HG03571 (cell line): ENCODE data around the gene SLC35E4.

Source experiments
- ATAC-seq: cut with Tn5 transposase; IDR thresholded peaks from one replicate; pipeline ENCODE4 v1.9.1; 2021; ENCODE audit not compliant: unreplicated experiment

SLC35E4 gene

GRCh38 chr22:30685178-30685577 is 49.6 kb downstream of the SLC35E4 start:
- ATAC-seq, result no peak

- ATAC-seq, result no peak
These were observed 51.8 kb downstream of the SLC35E4 start for GRCh38 chr22:30687358-30687757.

DNA sequence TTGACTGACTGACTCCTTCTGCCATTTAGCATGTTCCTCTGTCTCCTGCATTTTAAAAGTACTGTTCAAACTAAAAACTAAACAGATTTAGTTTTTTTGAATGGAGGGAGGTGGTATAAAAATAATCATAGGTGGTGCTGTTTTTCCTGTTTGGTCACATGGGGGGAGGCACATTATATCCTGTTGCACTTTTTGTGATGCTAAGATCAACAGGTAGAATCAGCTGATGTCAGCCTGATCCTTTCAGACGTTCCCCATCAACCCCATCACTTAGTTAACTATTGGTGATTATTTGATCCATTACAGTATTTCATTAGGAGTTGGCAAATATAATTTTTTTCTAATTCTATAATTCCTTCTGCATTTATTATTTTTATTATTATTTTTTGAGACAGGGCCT is 54.0 kb downstream of the SLC35E4 start:
- no peak for ATAC-seq

- no peak for ATAC-seq
These were observed 55.6 kb downstream of the SLC35E4 start for GRCh38 chr22:30691204-30691603.

DNA sequence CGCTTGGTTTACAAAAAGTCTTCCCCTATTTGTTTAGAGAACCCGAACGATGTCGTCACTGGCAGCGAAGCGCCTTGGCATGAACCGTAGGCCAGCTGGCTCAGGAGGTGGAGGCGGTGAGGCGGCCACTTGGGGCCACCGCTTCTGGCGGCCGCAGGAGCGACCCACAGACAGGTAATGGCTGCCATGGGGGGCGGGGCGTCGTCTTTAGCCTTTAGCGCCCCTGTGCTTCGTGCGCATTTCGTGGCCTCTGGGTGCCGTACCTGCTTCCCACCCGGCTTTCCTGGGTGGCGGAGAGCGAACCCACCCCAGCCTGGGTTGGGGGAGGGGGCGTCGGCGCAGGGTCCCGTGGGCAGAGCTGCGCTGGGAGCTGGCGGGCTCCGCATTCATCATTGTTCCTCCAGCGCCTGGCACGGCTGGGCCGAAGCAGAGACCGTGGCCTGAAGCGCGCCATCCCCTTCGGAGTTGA is 58.6 kb downstream of the SLC35E4 start:
- no peak for ATAC-seq

- no peak for ATAC-seq
These were observed 59.2 kb downstream of the SLC35E4 start, which contains the start of gene OSBP2 for GRCh38 chr22:30694640-30695350. OSBP2 (plus strand) TSS chr22:30694874; CDS start chr22:30694910, 36 bp downstream.

GRCh38 chr22:30695351-30695851 is 59.8 kb downstream of the SLC35E4 start:
- no peak for ATAC-seq

DNA sequence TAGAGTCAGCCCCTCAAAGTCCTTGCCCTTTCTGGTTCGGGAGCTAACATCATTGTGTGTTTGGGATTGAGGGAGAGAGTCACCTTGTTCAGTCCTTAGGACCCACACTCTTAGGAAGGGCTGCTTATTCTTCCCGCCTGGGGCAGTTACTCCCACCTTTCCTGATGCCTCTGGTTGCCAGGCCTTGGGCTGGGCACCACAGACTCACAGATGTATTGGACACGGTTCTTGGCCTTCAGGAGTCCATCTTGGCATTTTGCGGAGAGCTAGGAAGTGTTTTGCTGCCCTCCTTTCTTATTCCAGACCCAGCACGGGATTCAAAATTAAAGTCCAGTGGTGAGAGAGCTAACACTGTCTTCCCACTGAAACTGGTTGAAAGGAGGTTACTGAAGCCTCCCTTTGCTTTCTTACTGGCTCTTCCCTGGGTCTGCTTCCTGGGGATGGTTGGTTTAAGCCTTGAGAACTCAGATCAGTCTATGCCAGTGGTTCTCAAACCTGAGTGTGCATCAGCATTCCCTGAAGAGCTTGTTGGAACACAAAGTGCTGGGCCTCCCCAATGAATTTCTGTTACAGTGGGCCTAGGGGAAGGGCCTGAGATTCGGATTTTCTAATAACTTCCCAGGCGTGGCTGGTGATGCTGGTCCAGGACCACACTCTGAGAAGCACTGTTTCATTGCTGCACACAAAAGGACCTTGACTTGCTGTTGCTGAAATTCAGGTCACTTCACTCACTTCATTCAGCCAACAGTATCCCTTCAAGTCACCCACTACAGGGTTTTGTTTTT is 60.5 kb downstream of the SLC35E4 start:
- no peak for ATAC-seq
